Liver (tissue), 9 donors: ENCODE measurements around the gene SEPTIN2. TPM values are rescaled to one million over a fixed set of nuclear protein-coding genes. Genes with fewer than 3 reads are reported as not detected.
A peak's percentile ranks its signal among the peaks of the same experiment; 100 is the strongest.

Source experiments
- DNase-seq: peaks from one replicate; pipeline ENCODE4 v3.0.0-alpha.2; 2017; ENCODE audit warnings: low spot score
- H3K27ac ChIP-seq, 2 donors: one replicate each; pipeline ENCODE4 v1.7.0; 2013; ENCODE audit warnings: inconsistent platforms in 2 of 2, low read length in 2 of 2, control low read depth in 1 of 2, low read depth in 1 of 2, mild to moderate bottlenecking in 1 of 2
- H3K27me3 ChIP-seq, 4 donors: one replicate each; pipeline versions ENCODE4 v1.6.1 to v1.7.0; 2013; ENCODE audit warnings: low read length in 3 of 4, inconsistent platforms in 1 of 4, mild to moderate bottlenecking in 1 of 4, moderate library complexity in 1 of 4; ENCODE audit not compliant: control insufficient read depth in 4 of 4, insufficient read depth in 4 of 4
- H3K36me3 ChIP-seq, 4 donors: one replicate each; pipeline versions ENCODE4 v1.6.1 to v1.7.0; 2013; ENCODE audit warnings: low read length in 3 of 4, mild to moderate bottlenecking in 3 of 4, low read depth in 1 of 4, moderate library complexity in 1 of 4; ENCODE audit not compliant: control insufficient read depth in 4 of 4, insufficient read depth in 3 of 4
- H3K4me1 ChIP-seq, 4 donors: one replicate each; pipeline versions ENCODE4 v1.6.1 to v1.7.0; 2013; ENCODE audit warnings: low read length in 3 of 4, mild to moderate bottlenecking in 3 of 4, moderate library complexity in 1 of 4; ENCODE audit not compliant: control insufficient read depth in 4 of 4, insufficient read depth in 4 of 4
- H3K4me3 ChIP-seq, 3 donors: one replicate each; pipeline versions ENCODE4 v1.6.1 to v1.7.0; 2013; ENCODE audit warnings: low read length in 3 of 3, control low read depth in 1 of 3, low read depth in 1 of 3, mild to moderate bottlenecking in 1 of 3
- H3K9ac ChIP-seq, 2 donors: one replicate each; pipeline ENCODE4 v1.7.0; 2013; ENCODE audit warnings: low read length in 2 of 2, mild to moderate bottlenecking in 2 of 2, moderate library complexity in 2 of 2, control low read depth in 1 of 2, low read depth in 1 of 2
- H3K9me3 ChIP-seq, 4 donors: one replicate each; pipeline versions ENCODE4 v1.6.1 to v1.7.0; 2013; ENCODE audit warnings: low read length in 3 of 4; ENCODE audit not compliant: control insufficient read depth in 4 of 4
- ATF3 ChIP-seq: IDR thresholded peaks from 2 replicates; pipeline ENCODE4 v1.6.1; 2016; ENCODE audit warnings: antibody characterized with exemption
- CTCF ChIP-seq: fragments of 150-350 bp; IDR thresholded peaks from 2 replicates; pipeline ENCODE4 v1.5.1; 2017; ENCODE audit warnings: improper control_type of control experiment, low read depth, low read length; ENCODE audit not compliant: missing input control
- EGR1 ChIP-seq, 2 donors: IDR thresholded peaks; 2 replicates each; pipeline ENCODE4 v1.6.1; 2016 to 2018; ENCODE audit warnings: antibody characterized with exemption in 2 of 2, low read depth in 2 of 2
- FOXA1 ChIP-seq: IDR thresholded peaks from 2 replicates; pipeline ENCODE4 v1.6.1; 2016; ENCODE audit warnings: antibody characterized with exemption
- FOXA2 ChIP-seq: IDR thresholded peaks from 2 replicates; pipeline ENCODE4 v1.6.1; 2016; ENCODE audit warnings: antibody characterized with exemption
- GABPA ChIP-seq, 2 donors: IDR thresholded peaks in 1 of 2; conservative IDR thresholded peaks in 1 of 2; 2 replicates each; pipeline ENCODE4 v1.6.1; 2016; ENCODE audit warnings: antibody characterized with exemption in 2 of 2, mild to moderate bottlenecking in 1 of 2, moderate library complexity in 1 of 2
- HNF4G ChIP-seq: IDR thresholded peaks from 2 replicates; pipeline ENCODE4 v1.6.1; 2016; ENCODE audit warnings: antibody characterized with exemption
- MAX ChIP-seq: IDR thresholded peaks from 2 replicates; pipeline ENCODE4 v1.6.1; 2016; ENCODE audit warnings: antibody characterized with exemption
- NR2F2 ChIP-seq: IDR thresholded peaks from 2 replicates; pipeline ENCODE4 v1.6.1; 2016; ENCODE audit warnings: antibody characterized with exemption
- RAD21 ChIP-seq, 2 donors: IDR thresholded peaks; 2 replicates each; pipeline ENCODE4 v1.6.1; 2016; ENCODE audit warnings: antibody characterized with exemption in 2 of 2, mild to moderate bottlenecking in 2 of 2
- REST ChIP-seq: IDR thresholded peaks from 2 replicates; pipeline ENCODE4 v1.6.1; 2016; ENCODE audit warnings: antibody characterized with exemption, mild to moderate bottlenecking
- RXRA ChIP-seq, 2 donors: IDR thresholded peaks; 2 replicates each; pipeline ENCODE4 v1.6.1; 2017 to 2018; ENCODE audit warnings: antibody characterized with exemption in 2 of 2, mild to moderate bottlenecking in 1 of 2
- SP1 ChIP-seq: IDR thresholded peaks from 2 replicates; pipeline ENCODE4 v1.6.1; 2018; ENCODE audit warnings: antibody characterized with exemption, mild to moderate bottlenecking
- TAF1 ChIP-seq: conservative IDR thresholded peaks from 2 replicates; pipeline ENCODE4 v1.6.1; 2016; ENCODE audit warnings: antibody characterized with exemption, mild to moderate bottlenecking
- YY1 ChIP-seq: IDR thresholded peaks from 2 replicates; pipeline ENCODE4 v1.6.1; 2016; ENCODE audit warnings: antibody characterized with exemption, mild to moderate bottlenecking
- WGBS: extraction: QIAGEN DNeasy Blood & Tissue Kit; methylation state at CpG from one replicate; pipeline ENCODE4 v1.1.7; 2013; 5-methylcytosine and 5-hydroxymethylcytosine counted together
- polyA plus RNA-seq, 2 donors: library from polyadenylated mRNA; stranded (reverse) in 1 of 2; unstranded in 1 of 2; fragments of 200-250 nt in 1 of 2; fragments of >200 nt in 1 of 2; fragmentation: Nextera tagmentation in 1 of 2; extraction: Ambion mirVana in 1 of 2; gene quantifications; one replicate each; pipeline versions ENCODE4 v1.2.1 to v1.2.3, GENCODE V29; 2013 to 2015
- total RNA-seq, 2 donors: library from RNA; depleted of rRNA; stranded (reverse); fragments of >200 nt; gene quantifications; one replicate each; pipeline ENCODE4 v1.2.3, GENCODE V29; 2014
- donor health status: healthy.
- donor health status: healthy.
- donor health status: healthy.
- donor health status: healthy.
- donor health status: healthy.

SEPTIN2 gene
- total and polyA plus RNA-seq, 4 donors, result 63.7 to 147 (median 96.9) TPM

- Histone ChIP-seq H3K9me3 (no peaks in the 10 kb centered on the region), H3K27ac (no peak overlapping the region), H3K9ac (no peak overlapping the region), H3K36me3 (no peaks in the 10 kb centered on the region), H3K4me3 (no peak overlapping the region), H3K4me1 (peaks cover 9 to 59% (median 44%) of the 10 kb centered on the region in 4 donors), H3K27me3 (no peaks in the 10 kb centered on the region)
- TF ChIP-seq HNF4G (no peak), SP1 (no peak), RXRA (IDR thresholded peaks at IDR 0.05) (no peak), YY1 (no peak), RAD21 (IDR thresholded peaks at IDR 0.05) (no peak)
- WGBS, result 86% methylated on average over 4 of the region's 4 CpGs
- DNase-seq, result no peak
Measured at GRCh38 chr2:241312082-241312481, 3.6 kb upstream of the SEPTIN2 start.

GRCh38 chr2:241313543-241314095 lies 2.1 kb upstream of the SEPTIN2 start:
- TF ChIP-seq REST, result no peak
- no peaks in the 10 kb centered on the region for H3K27me3 ChIP-seq
- no peak for DNase-seq
- 87% methylated on average over 8 of the region's 8 CpGs for WGBS
- no peak overlapping the region for H3K27ac ChIP-seq
- peaks cover 10 to 64% (median 56%) of the 10 kb centered on the region in 4 donors for H3K4me1 ChIP-seq
- H3K9me3 ChIP-seq, result no peaks in the 10 kb centered on the region
- H3K9ac ChIP-seq, result no peak overlapping the region
- no peaks in the 10 kb centered on the region for H3K36me3 ChIP-seq
- H3K4me3 ChIP-seq, result peak overlapping the region in 2 of 3 donors; percentile 75 to 83

- no peak for DNase-seq
- Histone ChIP-seq H3K9ac (peak overlapping the region; percentile 79 to 97), H3K4me1 (peaks cover 13 to 60% (median 53%) of the 10 kb centered on the region in 4 donors), H3K36me3 (no peaks in the 10 kb centered on the region), H3K27me3 (no peaks in the 10 kb centered on the region), H3K27ac (peak overlapping the region; percentile 98), H3K4me3 (peak overlapping the region; percentile 75 to 91 (median 83)), H3K9me3 (no peaks in the 10 kb centered on the region)
- WGBS, result 4% methylated on average over 38 of the region's 38 CpGs
- no peak for TF ChIP-seq NR2F2
- no peak for TF ChIP-seq FOXA1
- TF ChIP-seq YY1, result no peak
- no peak for TF ChIP-seq REST
- no peak for TF ChIP-seq FOXA2
- no peak for TF ChIP-seq MAX
- TF ChIP-seq SP1, result no peak
- no peak for TF ChIP-seq RXRA (IDR thresholded peaks at IDR 0.05)
- no peak for TF ChIP-seq HNF4G
- TF ChIP-seq TAF1, result no peak
- no peak for TF ChIP-seq EGR1 (IDR thresholded peaks at IDR 0.05; ENCODE audit: low read depth in 2 of 2)
- TF ChIP-seq GABPA (IDR thresholded peaks at IDR 0.05 in 1 of 2, conservative IDR thresholded peaks at IDR 0.05 in 1 of 2), result no peak
- TF ChIP-seq ATF3, result no peak
- no peak for TF ChIP-seq RAD21 (IDR thresholded peaks at IDR 0.05)
- TF ChIP-seq CTCF, result no peak
Measured at GRCh38 chr2:241314226-241315092, 1.3 kb upstream of the SEPTIN2 start.
